Gastrocnemius medialis (tissue), 4 donors: ENCODE data around the gene LYSET.

Experiments used
- POLR2A ChIP-seq, 2 donors: fragments of 450-650 bp; IDR thresholded peaks; one replicate each; pipeline ENCODE4 v1.6.1; 2017; ENCODE audit warnings: antibody characterized with exemption in 2 of 2, mild to moderate bottlenecking in 2 of 2, moderate library complexity in 2 of 2
- TF ChIP-seq, protein P1 (sequence below), 5 experiments: fragments of 450-650 bp in 3 of 5; fragments of 200-600 bp in 2 of 5; sonication (generic) in 2 of 5; IDR thresholded peaks in 4 of 5; conservative IDR thresholded peaks in 1 of 5; 1 replicate in 4 of 5; 2 replicates in 1 of 5; pipeline ENCODE4 v1.5.1; 2016 to 2019; ENCODE audit warnings: antibody characterized with exemption in 5 of 5, mild to moderate bottlenecking in 3 of 5, moderate library complexity in 3 of 5

DNA sequence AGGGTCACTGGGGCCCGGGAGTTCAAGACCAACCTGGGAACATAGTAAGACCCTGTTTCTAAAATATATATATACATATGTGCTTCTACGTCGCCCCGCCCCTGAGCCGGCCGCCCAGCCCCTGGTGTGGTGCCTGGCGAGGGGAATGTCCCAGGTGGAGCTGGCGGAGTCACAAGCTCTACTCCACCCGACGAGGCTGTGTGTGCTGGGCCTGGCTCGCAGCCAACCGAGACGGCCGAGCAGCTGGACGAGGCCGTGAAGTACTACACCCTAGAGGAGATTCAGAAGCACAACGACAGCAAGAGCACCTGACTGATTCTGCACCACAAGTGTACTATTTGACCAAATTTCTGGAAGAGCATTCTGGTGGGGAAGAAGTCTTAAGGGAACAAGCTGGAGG lies 47.3 kb upstream of the LYSET start:
- TF ChIP-seq, protein P1, sequence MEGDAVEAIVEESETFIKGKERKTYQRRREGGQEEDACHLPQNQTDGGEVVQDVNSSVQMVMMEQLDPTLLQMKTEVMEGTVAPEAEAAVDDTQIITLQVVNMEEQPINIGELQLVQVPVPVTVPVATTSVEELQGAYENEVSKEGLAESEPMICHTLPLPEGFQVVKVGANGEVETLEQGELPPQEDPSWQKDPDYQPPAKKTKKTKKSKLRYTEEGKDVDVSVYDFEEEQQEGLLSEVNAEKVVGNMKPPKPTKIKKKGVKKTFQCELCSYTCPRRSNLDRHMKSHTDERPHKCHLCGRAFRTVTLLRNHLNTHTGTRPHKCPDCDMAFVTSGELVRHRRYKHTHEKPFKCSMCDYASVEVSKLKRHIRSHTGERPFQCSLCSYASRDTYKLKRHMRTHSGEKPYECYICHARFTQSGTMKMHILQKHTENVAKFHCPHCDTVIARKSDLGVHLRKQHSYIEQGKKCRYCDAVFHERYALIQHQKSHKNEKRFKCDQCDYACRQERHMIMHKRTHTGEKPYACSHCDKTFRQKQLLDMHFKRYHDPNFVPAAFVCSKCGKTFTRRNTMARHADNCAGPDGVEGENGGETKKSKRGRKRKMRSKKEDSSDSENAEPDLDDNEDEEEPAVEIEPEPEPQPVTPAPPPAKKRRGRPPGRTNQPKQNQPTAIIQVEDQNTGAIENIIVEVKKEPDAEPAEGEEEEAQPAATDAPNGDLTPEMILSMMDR (IDR thresholded peaks at IDR 0.05 in 4 of 5, conservative IDR thresholded peaks at IDR 0.05 in 1 of 5), result no peak
- TF ChIP-seq POLR2A (IDR thresholded peaks at IDR 0.05), result no peak
